Thoracic aorta endothelial cell (primary cell): ENCODE results near the gene HDHD2. TPM values are rescaled to one million over a fixed set of nuclear protein-coding genes. Genes with fewer than 3 reads are reported as not detected.

Experiments used
- small RNA-seq: library from RNA; depleted of rRNA; stranded (forward); fragments of <200 nt; gene quantifications from one replicate; pipeline ENCODE3, GENCODE V24; 2012
- total RNA-seq: library from RNA; depleted of rRNA; stranded (reverse); fragments of >200 nt; gene quantifications from 2 replicates; pipeline ENCODE4 v1.2.3, GENCODE V29; 2012

Gene HDHD2
- total RNA-seq = 12.9 and 16.9 TPM in 2 replicates

GRCh38 chr18:47150029-47150823 is at the start of gene HDHD2:
TSS of gene HDHD2 (minus strand) at chr18:47150500. CDS start at chr18:47136439, 14,061 bp downstream.

GRCh38 chr18:47175898-47176575 is 25.7 kb upstream of the HDHD2 start, which contains the start of gene IER3IP1:
TSS of gene IER3IP1 (minus strand) at chr18:47176364. CDS start at chr18:47176277, 87 bp downstream.

Small RNA genes within 50 kb of the gene (small RNA-seq; reads per million reads assigned to genes)
- not detected for gene AC012254.4

Other genes starting within 250 kb of the HDHD2 start
- gene PIAS2, start 233.0 kb downstream of the HDHD2 start, total RNA-seq = 34.3 and 36.9 TPM in 2 replicates
- gene KATNAL2, start 232.9 kb downstream of the HDHD2 start, total RNA-seq = 1.2 and 3.0 TPM in 2 replicates
- not detected in 2 replicates for gene ELOA2, start 114.9 kb downstream of the HDHD2 start, total RNA-seq
- 25.9 and 31.6 TPM in 2 replicates for gene IER3IP1, start 25.9 kb upstream of the HDHD2 start, total RNA-seq
- gene SKOR2, start 101.2 kb upstream of the HDHD2 start, total RNA-seq = not detected in 2 replicates